ENCODE measurements around the gene KCNMA1. TPM values are rescaled to one million over a fixed set of nuclear protein-coding genes. Genes with fewer than 3 reads are reported as not detected.

KCNMA1 gene
- total RNA-seq, 1 donor from 2014 or later: 15.8 TPM

GRCh38 chr10:77474939-77475338 lies 162.7 kb downstream of the KCNMA1 start:
- FAIRE-seq: no peak

GRCh38 chr10:77474386-77474785 lies 163.2 kb downstream of the KCNMA1 start:
- Histone ChIP-seq H3K27me3 (ENCODE audit: control insufficient read depth, insufficient read depth, low read length) (no peaks in the 10 kb centered on the region), H3K4me3 (ENCODE audit: low read depth, low read length) (no peak overlapping the region), H3K36me3 (ENCODE audit: control insufficient read depth, insufficient read depth, low read length) (no peaks in the 10 kb centered on the region)
- FAIRE-seq (no peak), DNase-seq (ENCODE audit: low read depth) (no peak)
- no peak for TF ChIP-seq CTCF (IDR thresholded peaks at IDR 0.05; ENCODE audit: insufficient read depth, low read length, severe bottlenecking)

More at GRCh38 chr10:77474939-77475338, 162.7 kb downstream of the KCNMA1 start:
- Histone ChIP-seq H3K36me3 (ENCODE audit: control insufficient read depth, insufficient read depth, low read length) (no peaks in the 10 kb centered on the region), H3K4me3 (ENCODE audit: low read depth, low read length) (no peak overlapping the region), H3K27me3 (ENCODE audit: control insufficient read depth, insufficient read depth, low read length) (no peaks in the 10 kb centered on the region)
- no peak for DNase-seq (ENCODE audit: low read depth)
- TF ChIP-seq CTCF (IDR thresholded peaks at IDR 0.05; ENCODE audit: insufficient read depth, low read length, severe bottlenecking): no peak

GRCh38 chr10:77472146-77472545 lies 165.5 kb downstream of the KCNMA1 start:
- Histone ChIP-seq H3K36me3 (ENCODE audit: control insufficient read depth, insufficient read depth, low read length) (no peaks in the 10 kb centered on the region), H3K4me3 (ENCODE audit: low read depth, low read length) (no peak overlapping the region), H3K27me3 (ENCODE audit: control insufficient read depth, insufficient read depth, low read length) (no peaks in the 10 kb centered on the region)
- no peak for TF ChIP-seq CTCF (IDR thresholded peaks at IDR 0.05; ENCODE audit: insufficient read depth, low read length, severe bottlenecking)
- DNase-seq (ENCODE audit: low read depth) (no peak), FAIRE-seq (no peak)

- H3K27me3 ChIP-seq (ENCODE audit: control insufficient read depth, insufficient read depth, low read length): no peaks in the 10 kb centered on the region
- no peaks in the 10 kb centered on the region for H3K36me3 ChIP-seq (ENCODE audit: control insufficient read depth, insufficient read depth, low read length)
- TF ChIP-seq CTCF (IDR thresholded peaks at IDR 0.05; ENCODE audit: insufficient read depth, low read length, severe bottlenecking): no peak
- peak; percentile 99 for FAIRE-seq
- DNase-seq (ENCODE audit: low read depth): no peak
- H3K4me3 ChIP-seq (ENCODE audit: low read depth, low read length): no peak overlapping the region
Observed at GRCh38 chr10:77471069-77471536, 166.5 kb downstream of the KCNMA1 start.

- DNase-seq (ENCODE audit: low read depth) (no peak), FAIRE-seq (no peak)
- TF ChIP-seq CTCF (IDR thresholded peaks at IDR 0.05; ENCODE audit: insufficient read depth, low read length, severe bottlenecking): no peak
- Histone ChIP-seq H3K4me3 (ENCODE audit: low read depth, low read length) (no peak overlapping the region), H3K27me3 (ENCODE audit: control insufficient read depth, insufficient read depth, low read length) (no peaks in the 10 kb centered on the region), H3K36me3 (ENCODE audit: control insufficient read depth, insufficient read depth, low read length) (no peaks in the 10 kb centered on the region)
Observed at GRCh38 chr10:77467422-77467963, 170.1 kb downstream of the KCNMA1 start.

Data from bronchial epithelial cell (primary cell).